Inferior parietal cortex (tissue), 1 donor: Measurements from ENCODE around the gene SBF2.
"Not testable (repeated sequence)": the region's sequence is repeated elsewhere in the genome, so short reads cannot be mapped to it uniquely, and the experiment has no call there.

Experiments used
- DNase-seq: peaks from one replicate; pipeline ENCODE4 v3.0.0-alpha.2; 2016; ENCODE audit errors: extremely low spot score

Gene SBF2

DNA sequence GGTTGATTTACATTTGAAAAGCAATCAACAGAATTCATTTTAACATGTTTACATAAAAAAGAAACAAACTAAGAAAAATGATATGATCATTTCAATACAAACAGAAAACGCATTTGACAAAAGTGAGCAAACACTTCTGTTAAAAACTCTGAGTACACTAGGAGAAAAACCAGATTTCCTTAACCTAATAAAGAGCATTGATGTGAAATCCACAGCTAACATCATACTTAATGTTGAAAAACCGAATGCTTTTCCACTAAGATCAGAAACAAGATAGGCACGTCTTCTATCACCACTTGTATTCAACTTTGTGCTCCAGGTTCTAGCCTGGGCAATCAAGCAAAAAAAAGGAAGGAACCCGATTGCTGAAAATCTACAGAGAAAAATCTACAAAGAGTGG, 227.6 kb downstream of the SBF2 start:
- DNase-seq: no peak

DNA sequence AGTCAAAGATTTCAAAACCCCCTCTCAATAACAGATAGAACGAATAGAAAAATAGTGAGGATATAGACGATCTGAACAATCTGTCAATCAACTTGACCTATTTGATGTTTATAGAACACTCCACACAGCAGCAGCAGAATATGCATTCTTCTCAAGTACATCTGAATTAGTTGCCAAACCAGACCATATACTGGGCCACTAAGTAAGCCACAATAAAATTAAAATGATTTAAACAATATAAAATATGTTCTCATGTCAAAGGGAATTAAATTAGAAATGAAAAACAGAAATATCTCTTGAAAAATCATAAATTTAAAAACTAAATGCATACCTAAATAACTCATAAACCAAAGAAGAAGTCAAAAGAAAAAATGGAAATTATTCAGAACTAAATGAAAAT, 229.2 kb downstream of the SBF2 start:
- DNase-seq: no peak

DNA sequence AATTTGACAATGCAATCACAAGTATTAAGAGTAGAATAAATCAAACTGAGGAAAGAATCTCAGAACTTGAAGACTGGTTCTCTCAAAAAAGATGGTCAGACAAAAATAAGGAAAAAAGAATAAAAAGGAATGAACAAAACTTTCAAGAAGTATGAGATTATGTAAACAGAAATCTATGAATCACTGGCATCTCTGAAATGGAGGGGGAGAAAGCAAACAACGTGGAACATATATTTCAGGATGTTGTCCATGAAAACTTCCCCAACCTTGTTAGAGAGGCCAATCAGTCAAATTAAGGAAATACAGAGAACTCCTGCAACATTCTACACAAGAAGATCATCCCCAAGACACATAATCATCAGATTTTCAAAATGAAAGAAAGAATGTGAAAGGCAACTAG, 235.7 kb downstream of the SBF2 start:
- no peak for DNase-seq

DNA sequence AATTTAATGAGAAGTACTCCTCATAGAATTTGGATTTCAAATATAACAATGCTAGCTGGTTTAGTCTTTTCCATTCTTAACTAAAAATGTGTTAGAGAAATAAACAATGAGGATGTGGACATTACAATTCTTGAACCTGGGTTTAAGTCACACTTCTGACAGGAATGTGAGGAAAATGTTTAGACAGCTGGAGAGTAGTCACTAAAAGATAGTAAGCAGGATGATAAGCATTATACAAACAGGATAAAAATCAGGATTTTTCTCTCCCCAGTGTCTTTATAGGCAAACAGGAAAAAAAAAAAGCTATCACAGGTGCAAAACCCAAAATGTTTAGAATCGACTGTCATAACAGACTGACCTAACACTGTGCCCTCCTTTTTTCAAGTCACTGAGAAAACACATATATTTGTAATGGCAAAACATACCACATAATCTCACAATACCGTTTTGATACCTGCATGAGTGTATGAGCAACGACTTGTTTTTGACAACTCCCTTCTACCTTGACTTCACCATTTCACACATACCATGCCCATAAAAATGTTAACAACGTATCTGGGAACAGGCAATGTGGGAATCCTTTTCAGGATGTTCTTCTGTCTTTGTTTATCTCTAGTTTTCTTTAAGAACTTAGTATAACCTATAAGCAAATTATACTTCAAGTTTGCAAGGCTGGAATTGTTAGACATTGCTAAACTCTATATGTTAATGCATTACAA, 242.0 kb downstream of the SBF2 start:
- no peak for DNase-seq

DNA sequence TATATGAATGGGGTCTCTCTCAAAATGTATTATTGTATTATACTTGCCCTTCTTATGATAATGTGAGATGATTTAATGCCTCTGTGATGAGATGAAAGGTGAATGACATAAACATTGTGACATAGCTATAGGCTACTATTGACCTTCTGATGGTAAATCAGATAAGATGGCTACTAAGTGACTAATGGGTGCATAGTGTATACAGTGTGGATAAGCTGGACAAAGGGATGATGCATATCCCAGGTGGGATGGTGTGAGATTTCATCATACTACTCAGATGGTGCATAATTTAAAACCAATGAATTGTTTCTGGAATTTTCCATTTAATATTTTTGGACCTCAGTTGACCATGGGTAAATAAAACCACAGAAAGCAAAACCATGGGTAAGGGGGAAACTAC, 243.5 kb downstream of the SBF2 start:
- DNase-seq: no peak

DNA sequence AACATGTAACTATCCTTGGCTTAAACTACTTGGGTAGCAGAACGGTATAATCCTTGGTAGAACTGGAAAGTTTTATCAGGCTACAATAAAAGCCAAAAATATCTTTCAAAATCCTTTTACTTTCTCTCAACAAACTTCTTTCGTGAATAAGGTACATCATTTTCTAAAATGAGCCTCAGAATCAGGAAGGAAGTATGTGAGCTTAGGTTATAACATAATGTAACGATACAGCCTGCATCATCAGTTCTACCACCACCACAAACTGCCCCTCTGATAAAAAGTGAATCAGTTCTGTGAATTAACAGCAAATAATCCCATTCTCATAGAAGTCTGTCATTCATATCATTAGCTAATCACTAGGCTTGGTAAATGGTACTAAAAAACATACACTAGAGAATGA, 244.3 kb downstream of the SBF2 start:
- DNase-seq: no peak

DNA sequence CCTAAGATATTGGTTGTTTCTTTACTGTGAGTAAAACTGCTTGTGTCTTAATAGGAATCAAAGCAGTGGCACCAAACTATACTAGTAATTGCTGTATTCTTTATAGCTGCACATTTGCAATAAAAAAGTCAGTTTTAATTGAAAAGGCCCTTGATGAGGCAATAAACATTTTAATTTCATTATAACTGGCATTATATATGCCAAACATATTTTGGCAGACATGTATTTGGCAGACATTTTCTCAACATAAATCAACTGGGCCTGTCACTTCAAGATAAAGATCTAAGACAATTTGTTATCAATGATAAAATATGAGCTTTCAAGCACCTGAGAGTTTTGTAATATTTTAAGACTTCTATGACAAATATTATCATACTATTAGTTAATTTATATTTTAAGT, 245.7 kb downstream of the SBF2 start:
- no peak for DNase-seq

DNA sequence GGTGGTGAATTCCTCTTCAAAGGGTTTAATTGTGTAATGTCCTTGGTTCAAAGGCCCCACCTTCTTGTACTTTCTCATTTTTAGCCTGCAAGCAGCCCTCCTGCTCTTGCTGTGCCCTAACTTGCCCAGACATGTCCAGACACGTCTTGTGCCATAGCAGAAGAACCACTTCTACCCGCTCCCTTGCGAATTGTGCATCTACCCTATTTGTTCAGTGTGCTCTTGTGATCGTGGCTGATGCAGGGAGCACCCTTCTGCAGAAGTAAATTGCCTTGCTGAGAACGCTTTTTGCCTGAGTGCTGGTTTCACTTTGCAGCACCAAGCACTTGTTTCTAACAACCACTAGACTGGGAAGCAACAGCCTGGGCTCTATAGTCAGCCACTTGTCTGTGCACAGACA, 249.4 kb downstream of the SBF2 start:
- no peak for DNase-seq

DNA sequence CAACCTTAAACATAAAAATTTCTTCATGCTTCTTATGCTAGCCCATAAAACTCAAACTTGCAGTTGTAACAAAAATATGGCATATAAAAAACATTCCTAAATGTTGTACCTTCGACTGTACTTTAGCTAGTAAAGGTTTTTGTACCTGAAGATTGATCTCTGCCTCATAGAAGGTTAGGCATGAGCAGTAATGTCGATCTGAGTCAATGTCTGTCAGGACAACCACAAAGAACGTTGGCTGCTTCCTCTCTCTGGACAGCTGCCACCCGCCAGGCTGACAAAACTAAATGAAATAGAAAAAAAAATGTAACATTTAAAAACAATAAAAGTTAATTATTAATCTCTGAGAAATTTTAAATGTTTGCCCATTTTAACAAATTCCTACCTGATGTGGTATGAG, 251.3 kb downstream of the SBF2 start:
- DNase-seq: no peak

DNA sequence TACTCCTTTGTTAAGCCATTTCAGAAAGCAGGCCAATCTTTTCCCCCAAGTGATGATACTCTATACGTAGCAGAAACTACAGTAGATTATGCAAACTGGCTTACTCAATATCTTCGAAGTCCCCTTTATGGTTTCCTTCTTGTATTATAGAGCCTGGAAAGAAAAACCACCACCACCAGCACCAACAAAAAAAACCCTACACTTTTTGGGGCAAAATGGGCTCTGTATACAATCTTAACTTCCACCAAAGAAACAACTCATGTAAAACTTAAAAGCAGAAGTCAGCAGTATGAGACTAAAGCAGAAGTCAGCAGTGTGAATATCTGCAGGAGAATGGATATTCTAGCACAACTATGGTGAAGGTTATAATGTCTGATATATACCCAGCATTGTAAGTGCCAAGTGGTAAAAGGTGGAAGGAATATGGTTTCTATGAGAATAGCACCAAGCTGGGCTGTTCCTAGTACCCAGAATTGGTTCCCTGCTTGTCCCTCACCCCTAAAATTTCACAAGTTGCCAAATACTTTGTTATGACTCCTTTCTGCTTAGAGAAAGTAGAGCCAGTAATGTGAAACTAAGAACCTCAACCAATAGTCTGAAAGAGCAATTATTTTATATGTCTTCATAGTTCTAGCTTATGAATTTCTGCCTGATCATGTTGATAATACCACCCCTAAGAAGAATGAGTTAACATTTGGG, 252.1 kb downstream of the SBF2 start:
- no peak for DNase-seq

DNA sequence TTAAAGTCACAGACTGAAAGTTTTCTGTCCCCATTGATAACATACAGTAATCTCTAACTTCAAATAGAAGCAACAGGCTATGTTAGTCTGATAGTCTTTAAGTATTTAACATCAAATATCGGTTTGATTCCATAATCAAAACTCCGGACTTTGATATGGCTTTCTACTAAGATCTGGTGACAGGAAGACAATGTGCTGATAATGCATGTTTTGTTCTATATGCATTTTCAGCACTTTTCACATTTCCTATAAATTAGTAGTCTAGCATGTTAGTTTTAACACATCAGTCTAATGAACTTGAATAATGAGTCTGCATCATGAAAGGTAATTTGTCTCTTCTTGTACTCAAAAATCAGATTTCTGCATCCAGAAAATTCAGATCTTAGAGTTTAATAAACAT, 252.7 kb downstream of the SBF2 start:
- no peak for DNase-seq

DNA sequence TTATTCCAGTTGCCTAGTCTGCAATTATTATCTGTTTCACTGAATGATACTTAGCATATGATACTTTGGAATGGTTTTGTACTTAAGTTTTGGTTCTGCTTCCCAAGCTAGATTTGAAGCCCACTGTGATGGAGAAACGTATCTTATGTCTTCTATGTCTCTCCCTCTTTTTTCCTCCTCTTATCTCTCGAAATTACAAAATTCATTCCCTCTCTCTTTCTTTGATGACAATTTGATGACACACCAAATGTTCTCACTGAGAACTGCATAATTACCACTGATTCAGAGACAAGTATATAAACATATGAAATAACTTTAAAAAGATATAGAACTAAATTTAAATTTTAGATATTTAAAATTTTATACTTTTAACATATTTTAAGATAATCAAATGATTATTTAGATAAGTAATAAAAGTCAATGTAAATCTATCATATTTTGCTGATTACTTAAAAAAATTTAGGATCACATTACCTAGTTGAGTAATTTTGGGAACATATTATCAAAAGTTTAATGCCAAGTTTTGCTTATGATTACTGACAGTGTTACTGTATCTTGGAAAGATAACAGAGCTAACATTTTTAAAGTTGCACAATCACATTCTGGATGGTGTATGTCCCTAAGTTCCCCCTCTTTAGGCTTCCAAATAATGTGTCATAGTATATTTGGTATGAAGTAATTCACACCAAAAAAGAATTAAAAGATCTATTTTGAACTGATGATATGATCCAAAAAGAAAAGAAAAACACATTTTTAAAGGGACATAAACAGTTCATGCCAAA, 255.3 kb downstream of the SBF2 start:
- DNase-seq: no peak

DNA sequence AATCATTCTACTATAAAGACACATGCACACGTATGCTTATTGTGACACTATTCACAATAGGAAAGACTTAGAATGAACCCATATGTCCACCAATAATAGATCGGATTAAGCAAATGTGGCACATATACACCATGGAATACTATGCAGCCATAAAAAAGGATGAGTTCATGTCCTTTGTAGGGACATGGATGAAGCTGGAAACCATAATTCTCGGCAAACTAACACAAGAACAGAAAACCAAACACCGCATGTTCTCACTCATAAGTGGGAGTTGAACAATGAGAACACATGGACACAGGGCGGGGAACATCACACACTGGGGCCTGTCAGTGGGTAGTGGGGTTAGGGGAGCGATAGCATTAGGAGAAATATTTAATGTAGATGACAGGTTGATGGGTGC, 258.1 kb downstream of the SBF2 start:
- not testable (repeated sequence) for DNase-seq

DNA sequence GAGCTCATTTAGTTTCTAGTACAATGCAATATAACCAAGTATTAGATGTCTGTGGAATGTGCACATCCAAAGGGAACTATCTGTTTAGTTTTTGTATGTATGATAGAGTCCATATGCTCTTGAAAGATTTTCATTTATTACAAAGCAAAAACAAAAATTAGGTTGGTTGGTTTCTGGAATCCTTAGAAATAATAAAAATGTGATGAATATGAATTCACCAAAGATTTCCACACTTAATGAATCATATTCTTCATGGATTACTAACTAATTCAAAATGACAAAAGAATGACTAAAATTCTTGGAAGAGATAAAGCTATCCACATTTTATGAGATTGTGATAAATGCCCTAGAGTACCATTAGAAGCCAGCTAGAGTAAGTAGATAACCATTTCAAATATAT, 261.1 kb downstream of the SBF2 start:
- no peak for DNase-seq

DNA sequence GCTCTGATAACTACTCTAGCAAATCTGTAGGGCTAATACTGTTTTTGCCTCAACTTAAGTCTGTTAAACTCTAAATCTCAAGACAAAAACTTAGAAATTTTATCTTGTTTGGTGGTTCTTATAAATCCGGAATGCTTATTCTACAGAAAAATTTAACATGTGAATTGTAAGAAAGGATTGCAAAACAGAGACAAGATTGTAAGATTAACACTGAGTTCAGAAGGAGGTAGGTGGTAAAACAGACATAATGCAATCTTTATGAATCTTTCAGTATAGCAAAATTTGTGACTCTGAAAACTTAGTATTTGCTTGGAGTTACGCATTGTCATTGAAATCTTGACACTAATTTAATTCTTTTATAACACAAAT, 263.9 kb downstream of the SBF2 start:
- DNase-seq: no peak

DNA sequence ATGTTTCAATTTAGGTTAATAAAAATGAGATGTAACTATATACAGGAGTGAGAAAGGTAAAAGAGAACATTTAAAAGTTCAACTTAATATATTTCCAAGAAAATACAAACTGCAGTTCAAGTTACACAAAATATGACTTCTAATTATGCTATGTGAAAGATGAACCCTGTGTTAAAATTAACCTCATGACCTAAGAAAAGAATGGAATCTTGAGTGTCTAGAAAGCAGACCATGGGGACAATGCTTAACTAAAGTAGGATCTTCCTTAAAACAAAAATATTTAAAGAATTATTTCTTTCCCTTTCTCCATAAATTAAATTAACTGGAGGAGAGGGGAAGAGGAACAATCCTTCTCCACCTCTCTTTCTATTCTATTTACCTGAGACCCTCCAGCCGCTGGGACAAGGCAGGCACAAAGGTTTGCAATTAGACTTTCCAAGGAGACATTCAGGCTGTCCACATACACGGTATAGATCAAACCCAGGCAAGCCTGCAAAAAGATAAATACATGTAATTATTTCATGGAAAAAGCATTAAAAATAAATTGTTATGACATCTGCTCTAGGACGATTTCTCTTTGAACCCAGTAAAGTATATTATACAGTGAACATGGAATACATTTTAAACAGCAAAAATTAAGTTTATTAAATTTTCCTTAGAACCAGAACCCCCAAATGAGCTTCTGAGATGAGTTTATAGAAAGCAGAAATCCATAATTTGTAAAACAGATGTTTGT, 264.5 kb downstream of the SBF2 start:
- DNase-seq: no peak

DNA sequence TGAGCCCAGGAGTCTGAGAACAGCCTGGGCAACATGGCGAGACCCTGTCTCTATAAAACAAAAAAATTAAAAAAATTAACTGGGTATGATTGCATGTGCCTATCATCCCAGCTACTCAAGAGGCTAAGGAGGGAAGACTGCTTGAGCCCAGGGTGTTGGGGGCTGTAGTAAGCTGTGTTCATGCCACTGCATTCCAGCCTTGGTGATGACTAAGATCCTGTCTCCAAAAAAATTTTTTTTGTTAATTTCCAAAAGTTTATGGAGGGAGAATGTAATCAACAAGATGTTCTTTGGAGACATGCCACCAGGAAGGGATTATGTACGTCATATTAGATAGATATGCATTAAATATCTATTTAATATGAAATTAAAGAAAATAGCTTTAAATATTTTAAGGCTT, 267.5 kb downstream of the SBF2 start:
- DNase-seq: no peak

DNA sequence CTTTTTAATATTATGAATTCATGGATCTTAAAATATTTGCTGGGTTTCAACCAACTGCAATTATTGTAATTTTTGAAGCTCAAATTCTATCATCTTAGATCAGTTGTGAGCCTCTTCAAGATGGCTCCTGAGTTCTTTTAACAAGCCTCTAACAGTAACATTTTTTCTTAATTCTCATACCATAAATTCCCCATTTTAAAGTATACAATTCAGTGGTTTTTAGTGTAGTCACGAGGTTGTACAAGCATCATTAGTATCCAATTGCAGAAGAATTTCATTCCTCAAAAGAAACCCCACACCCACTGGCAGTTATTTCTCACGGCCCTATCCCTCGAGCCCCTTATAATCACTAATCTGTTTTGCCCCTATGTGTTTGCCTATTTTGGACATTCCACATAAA, 270.8 kb downstream of the SBF2 start:
- no peak for DNase-seq

DNA sequence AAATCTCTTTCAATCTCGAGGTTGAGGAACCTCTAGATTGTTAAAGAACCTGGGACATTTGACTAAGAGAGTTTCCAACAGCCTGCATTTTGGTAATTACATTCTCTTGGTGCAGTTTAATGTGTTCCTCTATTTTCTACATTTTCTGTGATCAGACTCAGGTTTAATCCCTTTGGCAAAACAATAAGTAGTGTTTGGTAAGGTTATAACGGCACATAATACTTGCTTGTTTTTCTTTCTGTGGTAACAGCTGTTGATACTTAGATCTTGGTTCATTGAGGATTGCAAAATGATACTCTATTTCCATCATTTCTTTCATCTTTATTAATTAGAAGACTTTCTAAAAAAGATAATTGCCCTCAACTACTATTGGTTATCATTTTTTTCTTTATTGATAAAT, 271.3 kb downstream of the SBF2 start:
- DNase-seq: no peak

DNA sequence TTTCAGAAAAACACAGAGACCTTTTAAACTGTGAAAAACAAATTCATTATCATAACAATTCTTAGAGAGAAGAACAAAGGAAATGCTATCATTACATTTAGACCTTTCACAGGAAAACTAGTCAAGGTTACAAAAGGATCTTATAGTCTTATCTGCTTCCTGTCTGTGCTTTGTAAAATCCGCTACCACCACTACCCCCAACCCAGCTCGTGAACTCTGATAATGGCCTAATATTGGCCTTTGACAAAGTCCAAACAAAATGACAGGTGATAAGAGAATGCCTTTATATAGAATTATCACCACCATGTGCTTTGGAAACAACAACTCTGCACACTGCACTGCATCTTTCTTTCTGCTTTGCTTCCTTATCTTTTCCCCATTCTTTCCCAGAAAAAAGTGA, 272.5 kb downstream of the SBF2 start:
- DNase-seq: no peak

DNA sequence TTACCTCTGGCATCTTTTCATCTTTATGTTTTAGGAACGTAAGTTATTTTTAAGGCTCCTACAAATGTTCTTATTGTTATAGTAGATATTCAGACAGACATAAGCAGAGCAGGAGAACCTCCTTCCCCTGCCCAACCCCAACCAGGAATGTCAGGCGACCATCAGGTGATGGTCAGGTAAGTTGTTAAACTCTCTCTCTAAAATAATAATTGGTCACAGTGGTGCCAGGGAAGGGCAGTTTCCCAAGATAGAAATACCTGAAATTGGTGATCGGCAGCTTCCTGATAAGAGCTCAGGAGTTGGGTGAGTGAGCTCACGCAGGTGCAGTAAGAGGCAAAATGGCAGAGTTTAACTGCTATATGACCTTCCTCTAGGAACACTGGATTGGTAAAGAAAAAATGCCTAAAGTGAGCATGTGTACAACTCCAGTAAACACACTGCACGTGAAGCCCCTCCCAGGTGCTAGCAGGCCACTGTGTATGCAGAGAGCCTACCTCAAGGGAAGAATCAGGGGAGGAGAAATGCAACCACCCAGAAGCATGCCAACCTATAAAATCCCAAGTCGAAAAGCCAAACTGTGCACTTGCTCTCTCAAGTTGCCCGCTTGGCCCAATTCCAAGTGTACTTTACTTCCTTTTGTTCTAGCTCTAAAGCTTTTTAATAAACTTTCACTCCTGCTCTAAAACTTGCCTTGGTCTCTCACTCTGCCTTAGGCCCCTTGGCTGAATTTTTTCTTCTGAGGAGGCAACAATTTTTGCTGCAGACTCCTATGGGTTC, 273.9 kb downstream of the SBF2 start:
- no peak for DNase-seq

DNA sequence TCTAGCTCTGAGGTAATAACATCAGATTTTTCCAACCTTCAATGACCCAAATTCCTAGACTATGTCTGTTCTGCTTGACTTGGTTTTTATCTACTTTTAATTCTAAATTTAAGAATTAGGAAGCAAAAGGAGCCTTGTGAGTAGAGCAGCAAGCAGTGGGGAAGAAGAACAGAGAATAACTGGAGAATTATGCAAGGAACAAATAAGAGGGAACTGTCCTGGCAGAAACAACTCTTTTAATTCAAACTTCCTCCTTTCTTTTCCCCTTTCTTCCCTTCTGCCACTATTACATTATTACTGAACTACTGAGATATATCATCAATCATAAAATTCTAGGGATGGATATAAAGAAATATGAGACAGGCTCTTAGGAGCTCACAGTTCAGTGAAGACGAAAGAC, 276.1 kb downstream of the SBF2 start:
- no peak for DNase-seq
